NCI-H510A (cell line): Measurements from ENCODE around the gene SPRR2D.
"Not testable (repeated sequence)": the region's sequence is repeated elsewhere in the genome, so short reads cannot be mapped to it uniquely, and the experiment has no call there.

Experiments
- DNase-seq: peaks from one replicate; lab custom pipeline; 2025; lab: John Stamatoyannopoulos, UW

SPRR2D gene

DNA sequence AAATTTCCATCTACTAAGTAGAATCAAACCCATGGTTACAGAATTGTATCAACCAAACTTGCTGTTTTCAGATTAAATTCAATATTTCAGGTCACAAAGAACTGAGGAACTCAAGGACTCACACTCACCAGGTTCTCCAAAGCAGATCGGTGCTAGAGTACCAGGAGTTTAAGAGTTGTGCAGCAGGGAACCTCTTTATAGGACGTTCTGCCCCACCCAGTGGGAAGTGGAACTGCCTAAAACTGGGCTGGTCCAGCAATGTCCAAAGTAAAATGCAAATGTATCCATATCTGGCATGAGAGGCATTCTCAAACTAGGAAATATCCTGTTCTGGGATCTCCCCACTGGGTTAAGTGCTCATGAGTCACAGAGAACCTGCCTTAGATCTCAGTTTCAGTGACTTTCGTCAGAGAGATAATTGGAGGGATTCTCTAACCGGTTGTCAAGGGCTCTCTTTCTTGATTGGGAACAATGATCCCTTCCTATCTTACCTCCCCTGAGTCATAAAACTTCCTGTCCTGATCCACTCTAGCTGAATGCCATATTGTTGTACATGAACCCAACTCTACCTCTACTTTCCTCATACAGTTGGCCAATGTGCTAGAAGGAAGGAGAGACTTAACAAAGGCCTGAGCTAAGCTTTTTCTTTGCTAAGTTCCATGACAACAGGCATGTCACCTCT, at the start of gene SPRR2D:
Gene SPRR2D, minus strand, starts transcription at position 171 of the 682 bp plus-strand sequence. CDS start 774 bp downstream, outside the sequence.
- DNase-seq, result no peak

DNA sequence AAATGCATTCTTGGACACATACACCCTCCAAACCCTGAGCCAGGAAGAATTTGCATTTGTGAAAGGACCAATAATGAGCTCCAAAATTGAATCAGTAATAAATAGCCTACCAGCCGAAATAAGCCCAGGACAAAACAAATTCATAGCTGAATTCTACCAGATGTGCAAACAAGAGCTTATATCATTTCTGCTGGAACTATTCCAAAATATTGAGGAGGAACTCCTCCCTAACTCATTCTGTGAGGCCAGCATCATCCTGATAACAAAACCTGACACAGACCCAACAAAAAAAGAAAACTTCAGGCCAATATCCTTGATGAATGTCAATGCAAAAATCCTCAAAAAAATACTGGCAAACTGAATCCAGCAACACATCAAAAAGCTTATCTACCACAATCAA, 46.7 kb upstream of the SPRR2D start:
- no peak for DNase-seq

DNA sequence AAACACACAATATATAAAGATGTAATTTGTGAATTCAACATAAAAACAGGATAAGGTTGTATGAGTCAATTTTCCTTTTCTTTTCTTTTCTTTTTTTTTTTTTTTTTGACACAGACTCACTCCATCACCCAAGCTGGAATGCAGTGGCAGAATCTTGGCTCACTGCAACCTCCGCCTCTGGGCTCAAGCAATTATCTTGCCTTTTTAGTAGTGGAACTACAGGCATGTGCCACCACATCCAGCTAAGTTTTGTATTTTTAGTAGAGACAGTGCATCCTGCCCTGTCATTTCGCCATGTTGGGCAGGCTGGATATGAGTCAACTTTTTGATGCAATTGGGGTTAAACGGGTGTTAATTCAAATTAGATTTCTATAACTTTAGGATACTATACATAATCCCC, 40.8 kb upstream of the SPRR2D start:
- no peak for DNase-seq

DNA sequence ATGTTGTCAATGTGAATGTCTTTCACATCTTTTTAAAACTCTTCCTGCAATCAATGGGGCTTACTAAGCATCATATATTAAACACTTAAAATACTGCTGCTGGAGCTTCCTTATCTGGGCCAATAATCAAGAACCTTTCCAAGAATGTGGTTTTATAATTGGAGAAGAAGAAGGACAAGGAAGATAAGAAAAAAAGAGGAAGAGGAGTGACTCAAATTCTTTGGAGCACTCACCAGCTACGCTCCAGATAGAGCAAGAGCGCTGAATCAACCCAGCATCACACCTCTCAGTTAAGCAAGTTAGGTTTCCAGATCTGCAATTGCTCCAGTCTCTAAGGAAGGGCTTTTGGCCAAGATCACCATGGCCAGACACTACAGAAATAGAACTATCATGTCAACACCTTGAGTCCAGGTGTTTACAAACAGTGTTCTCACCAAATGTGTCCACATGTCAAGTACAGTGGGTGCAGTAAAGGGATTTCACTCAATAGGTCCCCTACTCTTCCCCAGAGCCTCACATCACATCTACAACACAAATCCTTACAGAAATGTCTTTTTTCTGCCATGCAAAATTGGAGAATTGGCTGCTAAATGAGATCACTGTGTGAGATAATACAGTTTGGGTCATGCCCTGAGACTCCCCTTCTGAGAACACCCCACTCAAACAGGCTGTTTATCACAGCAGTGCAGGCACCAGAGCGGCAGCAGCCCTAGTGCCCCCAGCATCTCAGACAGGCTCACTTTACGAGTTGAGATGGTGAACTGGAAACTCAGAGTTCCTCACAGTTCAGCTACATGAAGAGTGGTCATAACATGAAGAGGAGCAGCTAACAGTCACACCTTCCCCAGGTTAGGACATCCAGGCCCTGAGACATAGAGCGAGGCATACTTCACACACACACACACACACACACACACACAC, 32.1 kb upstream of the SPRR2D start:
- no peak for DNase-seq

DNA sequence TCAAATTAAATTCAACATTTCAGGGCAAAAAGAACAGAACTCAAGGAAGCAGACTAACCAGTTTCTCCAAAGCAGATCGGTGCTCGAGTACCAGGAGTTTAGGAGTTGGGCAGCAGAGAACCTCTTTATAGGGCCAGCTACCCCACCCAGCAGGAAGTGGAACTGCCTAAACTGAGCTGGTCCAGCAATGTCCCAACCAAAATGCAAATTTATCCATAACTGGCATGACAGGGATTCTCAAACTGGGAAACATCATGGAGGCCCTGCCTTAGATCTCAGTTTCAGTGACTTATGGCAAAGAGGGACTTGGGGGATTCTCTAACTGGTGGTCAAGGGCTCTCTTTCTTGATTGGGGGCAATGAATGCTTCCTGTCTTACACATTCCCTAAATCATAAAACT, 30.6 kb upstream of the SPRR2D start, which contains the start of gene SPRR2B:
Gene SPRR2B, minus strand, starts transcription at position 101 of the 400 bp plus-strand sequence. CDS start 772 bp downstream, outside the sequence.
- no peak for DNase-seq

DNA sequence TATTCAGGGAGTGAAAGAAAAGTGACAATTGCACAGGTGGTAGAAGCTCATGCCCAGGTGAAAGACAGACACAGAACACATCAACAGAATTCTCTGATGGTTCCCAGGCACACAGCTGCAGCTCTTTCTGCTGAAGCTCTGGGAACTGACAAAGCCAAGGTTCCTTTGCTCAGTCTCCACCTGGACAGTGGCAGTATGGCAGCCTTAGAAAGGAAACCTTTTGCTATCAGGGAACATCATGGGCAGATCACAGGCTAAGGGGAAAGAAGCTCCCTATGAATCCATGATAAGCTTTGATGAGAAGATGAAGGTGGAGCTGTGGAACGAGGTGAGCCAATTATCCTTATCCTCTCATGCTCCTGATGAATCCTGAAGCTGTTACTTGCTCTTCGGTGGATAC, 29.3 kb upstream of the SPRR2D start:
- DNase-seq, result no peak

DNA sequence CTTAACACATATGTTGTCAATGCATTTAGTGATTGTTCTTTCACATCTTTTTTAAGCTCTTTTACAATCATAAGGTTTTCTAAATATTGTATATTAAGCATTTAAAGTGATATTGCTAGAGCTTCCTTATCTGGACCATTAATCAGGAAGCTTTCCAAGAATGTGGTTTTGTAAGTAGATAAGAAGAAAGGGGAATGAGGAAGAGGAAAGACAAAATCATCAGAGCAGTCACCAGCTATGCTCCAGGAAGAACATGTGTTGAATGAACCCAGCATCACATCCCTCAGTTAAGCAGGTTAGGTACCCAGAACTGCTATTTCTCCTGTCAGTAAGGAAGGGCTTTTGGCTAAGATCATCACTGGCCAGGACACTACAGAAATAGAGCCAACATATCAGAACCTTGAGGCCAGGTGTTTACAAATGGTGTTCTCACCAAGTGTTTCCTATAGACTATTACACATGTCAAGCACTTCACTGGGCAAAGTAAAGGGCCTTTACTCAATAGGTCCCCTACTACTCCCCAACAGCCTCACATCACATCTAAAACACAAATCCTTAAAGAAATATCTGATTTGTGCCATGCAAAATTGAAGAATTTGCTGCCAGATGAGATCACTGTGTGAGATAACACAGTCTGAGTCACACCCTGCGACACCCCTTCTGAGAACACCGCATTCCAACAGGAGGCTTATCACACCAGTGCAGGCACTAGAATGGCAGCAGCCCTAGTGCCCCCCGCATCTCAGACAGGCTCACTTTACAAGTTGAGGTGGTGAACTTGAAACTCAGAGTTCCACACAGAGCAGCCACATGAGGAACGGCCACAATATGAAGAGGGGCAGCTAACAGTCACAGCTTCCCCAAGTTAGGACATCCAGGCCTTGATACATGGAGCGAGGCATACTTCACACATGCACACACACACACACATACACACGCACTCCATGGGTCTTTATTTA, 18.2 kb upstream of the SPRR2D start:
- no peak for DNase-seq

DNA sequence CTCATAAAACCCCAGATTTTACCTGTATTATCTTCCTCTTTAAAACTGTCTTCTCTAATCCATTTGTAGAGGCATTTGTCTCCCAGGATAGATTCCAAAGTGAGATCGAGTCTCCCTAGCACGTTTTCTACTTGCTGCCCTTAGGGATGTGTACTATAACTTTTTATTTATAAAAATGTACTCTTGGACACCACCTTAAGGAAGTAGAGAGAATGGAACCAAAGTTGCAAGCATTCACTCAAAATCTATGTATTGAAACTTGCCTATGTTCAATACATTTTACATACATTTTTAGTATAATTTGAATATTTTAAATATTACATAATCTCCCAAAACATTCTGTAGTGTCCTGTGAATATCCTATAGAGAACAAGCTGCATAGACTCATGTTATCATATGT, 17.2 kb upstream of the SPRR2D start:
- DNase-seq, result no peak

DNA sequence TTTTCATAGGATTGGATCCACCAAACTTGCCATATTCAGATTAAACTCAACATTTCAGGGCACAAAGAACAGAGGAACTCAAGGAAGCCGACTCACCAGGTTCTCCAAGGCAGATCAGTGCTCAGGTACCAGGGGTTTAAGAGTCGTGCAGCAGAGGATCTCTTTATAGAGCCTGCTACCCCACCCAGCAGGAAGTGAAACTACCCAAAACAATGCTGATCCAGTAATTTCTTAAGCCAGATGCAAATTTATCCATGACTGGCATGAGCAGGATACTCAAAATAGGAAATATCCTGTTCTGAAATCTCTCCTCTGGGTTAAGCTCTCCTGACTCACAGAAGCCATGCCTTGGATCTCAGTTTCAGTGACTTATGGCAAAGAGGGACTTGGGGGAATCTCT, 16.5 kb upstream of the SPRR2D start, which contains the start of gene SPRR2A:
Gene SPRR2A, minus strand, starts transcription at position 138 of the 400 bp plus-strand sequence. CDS start 777 bp downstream, outside the sequence.
- DNase-seq, result no peak

DNA sequence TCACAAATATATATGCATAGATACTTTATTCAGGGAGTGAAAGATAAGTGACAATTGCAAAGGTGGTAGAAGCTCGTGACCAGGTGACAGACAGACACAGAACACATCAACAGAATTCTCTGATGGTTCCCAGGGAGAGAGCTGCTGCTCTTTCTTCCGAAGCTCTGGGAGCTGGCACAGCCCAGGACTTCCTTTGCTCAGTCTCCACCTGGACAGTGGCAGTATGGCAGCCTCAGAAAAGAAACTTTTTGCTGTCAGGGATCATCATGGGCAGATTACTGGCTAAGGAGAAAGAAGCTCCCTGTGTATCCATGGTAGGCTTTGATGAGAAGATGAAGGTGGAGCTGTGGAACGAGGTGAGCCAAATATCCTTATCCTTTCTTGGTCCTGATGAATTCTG, 15.2 kb upstream of the SPRR2D start:
- DNase-seq, result not testable (repeated sequence)

DNA sequence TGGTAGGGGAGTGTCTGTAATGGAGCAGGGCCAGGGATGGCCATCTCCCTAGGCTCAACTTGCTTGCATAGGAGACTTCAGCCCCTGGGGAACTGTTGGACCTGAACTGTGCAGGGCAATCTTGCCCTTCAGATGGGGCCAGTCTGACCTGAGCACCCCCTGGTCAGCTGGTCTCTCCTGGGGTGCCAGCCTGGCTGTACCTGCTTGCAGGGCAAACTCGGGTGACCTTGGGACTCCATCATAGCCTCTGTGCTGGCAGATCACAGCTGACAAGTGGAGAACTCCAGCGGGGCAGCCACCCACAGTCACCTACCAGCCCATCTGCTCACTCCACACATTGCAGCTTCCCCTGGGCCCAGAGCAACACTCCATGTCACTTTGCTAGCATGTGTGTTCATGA, 8.3 kb upstream of the SPRR2D start:
- no peak for DNase-seq

DNA sequence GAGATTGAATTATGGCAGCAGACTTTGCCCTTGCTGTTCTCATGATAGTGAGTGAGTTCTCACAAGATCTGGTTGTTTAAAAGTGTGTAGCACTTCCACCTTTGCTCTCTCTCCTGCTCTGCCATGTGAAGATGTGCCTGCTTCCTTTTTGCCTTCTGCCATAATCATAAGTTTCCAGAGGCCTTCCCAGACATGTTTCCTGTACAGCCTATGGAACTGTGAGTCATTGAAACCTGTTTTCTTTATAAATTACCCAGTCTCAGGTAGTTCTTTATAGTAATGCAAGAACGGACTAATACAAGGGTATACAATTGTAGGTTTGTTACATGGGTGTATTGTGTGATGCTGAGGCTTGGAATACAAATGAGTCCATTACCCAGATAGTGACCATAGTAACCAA, 5.7 kb downstream of the SPRR2D start:
- DNase-seq, result no peak

DNA sequence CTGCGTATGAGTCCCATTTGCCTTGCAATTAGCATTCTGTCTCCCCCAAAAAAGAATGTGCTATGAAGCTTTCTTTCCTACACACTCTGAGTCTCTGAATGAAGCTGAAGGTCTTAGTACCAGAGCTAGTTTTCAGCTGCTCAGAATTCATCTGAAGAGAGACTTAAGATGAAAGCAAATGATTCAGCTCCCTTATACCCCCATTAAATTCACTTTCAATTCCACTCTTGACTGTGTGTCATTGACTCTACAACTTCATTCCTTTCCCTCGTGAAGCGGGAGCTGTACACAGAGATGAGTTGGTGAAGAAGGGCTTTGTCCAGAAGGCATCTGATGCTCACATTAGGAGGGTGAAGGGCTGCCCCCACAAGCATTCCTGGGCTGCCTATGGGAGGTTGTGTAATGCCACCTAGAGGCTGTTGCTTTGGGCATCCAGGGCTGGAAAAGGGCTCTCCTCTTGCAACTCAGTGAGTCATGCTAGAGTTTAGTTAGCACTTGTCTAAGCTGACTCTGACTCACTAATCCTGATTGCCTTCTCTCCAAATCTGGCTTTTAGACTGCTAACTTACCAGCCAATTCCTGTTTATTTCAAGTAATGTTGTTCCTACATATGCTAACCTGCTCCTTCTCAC, 8.1 kb downstream of the SPRR2D start:
- DNase-seq, result no peak

DNA sequence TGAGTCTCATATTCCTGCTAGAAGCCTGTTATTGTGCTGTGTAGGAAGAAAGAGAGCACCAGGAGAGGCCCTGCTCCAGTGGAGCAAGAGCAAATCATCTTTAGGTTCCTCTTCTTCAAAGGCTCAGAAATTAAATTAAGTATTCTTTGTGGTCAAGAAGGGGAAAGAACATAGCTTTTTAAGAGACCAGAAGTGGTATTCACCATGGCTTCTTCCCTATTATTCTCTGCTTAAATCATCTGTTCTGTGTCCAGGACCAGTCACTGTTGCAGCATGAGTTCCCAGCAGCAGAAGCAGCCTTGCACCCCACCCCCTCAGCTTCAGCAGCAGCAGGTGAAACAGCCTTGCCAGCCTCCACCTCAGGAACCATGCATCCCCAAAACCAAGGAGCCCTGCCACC, 8.8 kb downstream of the SPRR2D start:
- DNase-seq, result no peak

DNA sequence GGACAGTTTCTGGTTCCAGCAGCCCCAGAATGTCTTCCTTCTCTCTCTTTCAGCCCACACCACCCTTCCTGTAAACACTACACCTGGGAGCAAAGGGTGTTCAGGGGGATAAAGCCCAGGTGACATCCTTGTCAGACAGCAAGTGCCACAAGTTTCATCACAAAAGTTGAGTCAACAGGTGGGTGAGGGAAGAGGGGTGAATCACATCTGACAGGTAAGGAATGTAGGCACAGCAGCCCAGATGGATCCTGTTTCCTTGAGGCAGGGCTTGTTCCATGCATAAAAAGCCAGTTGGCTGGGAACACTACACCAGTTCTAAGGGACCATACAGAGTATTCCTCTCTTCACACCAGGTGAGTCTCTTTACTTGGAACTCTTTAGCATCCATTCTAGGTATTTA, 10.0 kb downstream of the SPRR2D start, which contains the start of gene SPRR1B:
Gene SPRR1B, plus strand, starts transcription at position 309 of the 400 bp plus-strand sequence. CDS start 1,143 bp downstream, outside the sequence.
- no peak for DNase-seq

DNA sequence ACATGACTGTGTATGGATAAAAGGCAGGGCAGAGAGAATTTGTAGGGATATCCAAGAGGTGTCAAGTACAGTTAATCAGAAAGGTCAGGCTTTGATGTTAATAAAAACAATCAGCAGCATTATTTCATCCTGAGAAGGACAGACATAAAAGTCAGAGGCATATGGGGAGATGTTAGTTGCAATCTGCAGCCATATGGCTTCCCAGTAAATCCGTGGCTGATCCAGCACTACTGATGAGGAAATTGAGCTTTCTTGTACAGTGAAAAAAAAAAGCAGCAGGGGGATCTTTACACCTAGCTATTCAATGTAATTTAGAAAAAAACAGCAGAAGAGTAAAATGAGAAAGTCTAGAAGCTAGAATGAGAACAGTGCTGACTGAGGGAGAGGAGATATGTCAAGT, 12.2 kb downstream of the SPRR2D start:
- DNase-seq, result no peak

DNA sequence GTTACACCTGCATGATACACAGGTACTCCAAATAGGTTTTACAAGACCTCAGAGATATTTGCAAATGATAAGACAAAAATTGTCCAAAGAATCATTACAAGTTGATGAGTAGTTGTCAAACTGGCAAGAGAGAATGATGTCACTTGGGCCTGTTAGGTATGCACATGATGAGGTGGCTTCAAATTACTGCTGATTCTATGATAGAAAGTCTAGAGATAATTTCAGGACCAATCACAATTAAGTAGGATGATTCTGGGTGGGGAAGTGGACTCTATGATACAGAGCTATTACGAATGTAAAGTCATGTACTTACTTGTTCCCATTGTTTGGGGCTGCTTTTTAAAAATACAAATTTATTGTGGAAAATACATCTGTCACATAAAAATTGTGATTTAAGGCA, 15.1 kb downstream of the SPRR2D start:
- no peak for DNase-seq

DNA sequence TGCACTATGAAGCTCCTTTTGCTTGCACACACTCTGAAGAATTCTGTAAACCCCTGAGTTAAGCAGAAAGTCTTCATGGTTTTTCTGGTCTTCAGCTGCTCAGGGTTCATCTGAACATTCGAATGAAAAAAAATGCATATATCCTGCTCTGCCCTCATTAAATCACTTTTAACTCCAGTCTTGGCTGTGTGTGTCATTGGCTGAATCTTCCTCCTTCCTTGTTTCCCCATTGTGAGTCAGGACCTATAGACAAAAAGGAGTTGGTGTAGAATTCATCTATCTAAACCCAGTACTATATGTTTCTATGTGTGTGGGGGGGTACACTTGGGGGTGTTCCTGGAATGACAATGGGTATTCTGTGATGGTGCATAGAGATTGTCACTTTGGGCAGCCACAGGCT, 16.5 kb downstream of the SPRR2D start:
- no peak for DNase-seq

DNA sequence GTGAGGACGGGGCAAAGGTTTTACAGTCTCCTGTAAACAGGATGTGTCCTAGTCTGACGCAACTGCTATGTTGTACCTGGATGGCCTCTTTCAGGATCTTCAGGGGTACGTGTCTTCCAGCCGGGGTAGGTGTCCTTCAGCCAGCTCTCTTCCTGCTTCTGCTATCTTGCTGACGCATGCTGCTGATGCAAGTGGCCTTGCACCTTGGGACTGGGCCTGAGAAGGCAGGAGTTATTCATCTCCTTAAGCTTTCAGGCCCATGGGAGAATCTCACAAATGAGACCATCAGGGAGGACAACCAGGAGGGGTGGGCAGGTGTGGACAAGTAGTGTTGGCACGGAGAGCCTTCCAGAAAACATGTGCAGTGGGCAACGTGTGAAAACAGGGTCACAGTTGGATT, 17.8 kb downstream of the SPRR2D start:
- DNase-seq, result no peak

DNA sequence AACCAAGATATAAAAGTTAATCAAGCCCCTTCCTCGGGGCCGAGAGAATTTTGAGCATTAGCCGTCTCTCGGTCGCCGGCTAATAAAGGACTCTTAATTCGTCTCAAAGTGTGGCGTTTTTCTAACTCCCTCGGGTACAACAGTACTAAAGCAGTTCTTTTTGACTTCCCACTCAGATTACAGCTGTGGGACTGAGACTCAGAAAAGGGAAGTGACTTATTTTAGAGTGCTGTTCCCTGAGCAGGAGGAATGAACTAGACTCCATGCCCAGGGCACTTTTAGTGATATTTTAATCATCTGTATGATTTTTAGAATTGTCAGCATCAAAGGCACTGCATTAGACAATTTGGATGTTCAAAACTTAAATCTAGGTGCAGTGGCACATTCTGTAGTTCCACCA, 18.6 kb downstream of the SPRR2D start:
- not testable (repeated sequence) for DNase-seq

DNA sequence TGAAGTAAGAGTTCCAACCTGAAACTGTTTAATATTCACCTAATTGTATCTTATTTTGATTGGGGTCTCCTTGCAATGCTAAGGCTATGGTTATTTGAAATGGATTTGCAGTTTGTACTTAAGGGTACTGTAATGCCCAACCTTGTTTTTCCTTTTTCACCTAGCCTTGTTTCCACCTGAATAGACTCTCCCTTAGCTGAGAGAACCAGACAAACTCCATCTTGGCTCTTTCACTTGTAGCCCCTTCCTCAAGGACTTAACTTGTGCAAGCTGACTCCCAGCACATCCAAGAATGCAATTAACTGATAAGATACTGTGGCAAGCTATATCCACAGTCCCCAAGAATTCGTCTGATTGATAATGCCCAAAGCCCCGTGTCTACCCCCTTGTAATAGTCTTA, 19.1 kb downstream of the SPRR2D start:
- DNase-seq, result not testable (repeated sequence)
